ENCODE measurements around the gene PLS3.

The PLS3 gene

GRCh38 chrX:115576676-115577075, 15.7 kb downstream of the PLS3 start:
- Histone ChIP-seq H3K27me3 (ENCODE audit: control insufficient read depth, insufficient read depth, low read length) (no peaks in the 10 kb centered on the region), H3K9ac (no peak overlapping the region), H3K4me1 (no peaks in the 10 kb centered on the region), H3K79me2 (no peaks in the 10 kb centered on the region), H3K4me3 (ENCODE audit: low read depth, low read length) (no peak overlapping the region), H3K36me3 (ENCODE audit: control insufficient read depth, insufficient read depth, low read length) (no peaks in the 10 kb centered on the region), H3K4me2 (ENCODE audit: low read length) (no peak overlapping the region), H3K27ac (no peak overlapping the region), H3K9me3 (ENCODE audit: control insufficient read depth, low read length) (no peaks in the 10 kb centered on the region), H2AFZ (no peak overlapping the region)
- no peak for TF ChIP-seq CTCF (IDR thresholded peaks at IDR 0.05)

- H3K27ac ChIP-seq = no peak overlapping the region
- H3K27me3 ChIP-seq (ENCODE audit: control insufficient read depth, insufficient read depth, low read length) = no peaks in the 10 kb centered on the region
- no peaks in the 10 kb centered on the region for H3K36me3 ChIP-seq (ENCODE audit: control insufficient read depth, insufficient read depth, low read length)
- no peaks in the 10 kb centered on the region for H3K9me3 ChIP-seq (ENCODE audit: control insufficient read depth, low read length)
- no peaks in the 10 kb centered on the region for H3K4me1 ChIP-seq
- H3K4me2 ChIP-seq (ENCODE audit: low read length) = no peak overlapping the region
- H3K4me3 ChIP-seq (ENCODE audit: low read depth, low read length) = no peak overlapping the region
- no peak overlapping the region for H2AFZ ChIP-seq
- no peak overlapping the region for H3K9ac ChIP-seq
- no peaks in the 10 kb centered on the region for H3K79me2 ChIP-seq
- TF ChIP-seq CTCF (IDR thresholded peaks at IDR 0.05) = no peak
These were observed 18.4 kb downstream of the PLS3 start for GRCh38 chrX:115579327-115579726.

- Histone ChIP-seq H3K4me2 (ENCODE audit: low read length) (no peak overlapping the region), H2AFZ (no peak overlapping the region), H3K9ac (no peak overlapping the region), H3K4me1 (no peaks in the 10 kb centered on the region), H3K27ac (no peak overlapping the region), H3K9me3 (ENCODE audit: control insufficient read depth, low read length) (no peaks in the 10 kb centered on the region), H3K4me3 (ENCODE audit: low read depth, low read length) (no peak overlapping the region), H3K36me3 (ENCODE audit: control insufficient read depth, insufficient read depth, low read length) (no peaks in the 10 kb centered on the region), H3K79me2 (no peaks in the 10 kb centered on the region), H3K27me3 (ENCODE audit: control insufficient read depth, insufficient read depth, low read length) (no peaks in the 10 kb centered on the region)
- TF ChIP-seq CTCF (IDR thresholded peaks at IDR 0.05) = no peak
These were observed 18.9 kb downstream of the PLS3 start for GRCh38 chrX:115579786-115580294.

GRCh38 chrX:115581759-115582615, 21.0 kb downstream of the PLS3 start:
- no peak overlapping the region for H2AFZ ChIP-seq
- H3K4me3 ChIP-seq (ENCODE audit: low read depth, low read length) = no peak overlapping the region
- no peak overlapping the region for H3K4me2 ChIP-seq (ENCODE audit: low read length)
- no peak overlapping the region for H3K9ac ChIP-seq
- H3K27ac ChIP-seq = no peak overlapping the region
- H3K36me3 ChIP-seq (ENCODE audit: control insufficient read depth, insufficient read depth, low read length) = no peaks in the 10 kb centered on the region
- H3K27me3 ChIP-seq (ENCODE audit: control insufficient read depth, insufficient read depth, low read length) = no peaks in the 10 kb centered on the region
- H3K4me1 ChIP-seq = no peaks in the 10 kb centered on the region
- H3K9me3 ChIP-seq (ENCODE audit: control insufficient read depth, low read length) = no peaks in the 10 kb centered on the region
- no peaks in the 10 kb centered on the region for H3K79me2 ChIP-seq
- no peak for TF ChIP-seq CTCF (IDR thresholded peaks at IDR 0.05)

Measured in parathyroid adenoma (tissue), 2 donors.